Fibroblast of lung (primary cell): Measurements from ENCODE around the gene CREB3L1. TPM values are rescaled to one million over a fixed set of nuclear protein-coding genes. Genes with fewer than 3 reads are reported as not detected.

Source experiments
- DNase-seq, 2 donors: peaks; one replicate each; pipeline versions ENCODE4 v3.0.0 to v3.0.0-alpha.2; 2010; ENCODE audit warnings: low read depth in 2 of 2
- H2AFZ ChIP-seq: 2 replicates; pipeline ENCODE4 v1.5.1; 2012; ENCODE audit warnings: low read length, control low read depth, inconsistent platforms
- H3K27ac ChIP-seq: 2 replicates; pipeline ENCODE4 v1.5.1; 2011; ENCODE audit warnings: low read length, control low read depth; ENCODE audit not compliant: insufficient read depth
- H3K27me3 ChIP-seq: 2 replicates; pipeline ENCODE4 v1.5.1; 2011; ENCODE audit warnings: mild to moderate bottlenecking, low read length; ENCODE audit not compliant: control insufficient read depth, insufficient read depth
- H3K36me3 ChIP-seq: 2 replicates; pipeline ENCODE4 v1.5.1; 2011; ENCODE audit warnings: low read length; ENCODE audit not compliant: control insufficient read depth, insufficient read depth
- H3K4me1 ChIP-seq: 2 replicates; pipeline ENCODE4 v1.5.1; 2011; ENCODE audit warnings: low read length; ENCODE audit not compliant: control insufficient read depth, insufficient read depth; ENCODE audit errors: extremely low read depth
- H3K4me2 ChIP-seq: 2 replicates; pipeline ENCODE4 v1.5.1; 2011; ENCODE audit warnings: low read length, control low read depth; ENCODE audit not compliant: insufficient read depth; ENCODE audit errors: extremely low read depth
- H3K4me3 ChIP-seq, 4 experiments: fragments of 200-600 bp in 1 of 4; sonication (generic) in 1 of 4; replicated peaks in 1 of 4; 2 replicates each; pipeline ENCODE4 v1.5.1; 2011 to 2016; ENCODE audit warnings: low read length in 4 of 4, low read depth in 3 of 4, mild to moderate bottlenecking in 3 of 4, control low read depth in 2 of 4, inconsistent platforms in 1 of 4, mixed read lengths in 1 of 4; ENCODE audit not compliant: insufficient read depth in 1 of 4; ENCODE audit errors: control extremely low read depth in 1 of 4
- H3K79me2 ChIP-seq: 2 replicates; pipeline ENCODE4 v1.5.1; 2012; ENCODE audit warnings: mild to moderate bottlenecking, low read length, inconsistent platforms; ENCODE audit not compliant: control insufficient read depth, insufficient read depth
- H3K9ac ChIP-seq: 2 replicates; pipeline ENCODE4 v1.5.1; 2011; ENCODE audit warnings: mild to moderate bottlenecking, low read length, control low read depth; ENCODE audit not compliant: insufficient read depth
- H3K9me3 ChIP-seq: 2 replicates; pipeline ENCODE4 v1.5.1; 2012; ENCODE audit warnings: low read depth, low read length; ENCODE audit not compliant: control insufficient read depth, insufficient read depth
- H4K20me1 ChIP-seq: 2 replicates; pipeline ENCODE4 v1.5.1; 2011; ENCODE audit warnings: low read length; ENCODE audit not compliant: control insufficient read depth, insufficient read depth; ENCODE audit errors: extremely low read depth
- EZH2 ChIP-seq: IDR thresholded peaks from 2 replicates; pipeline ENCODE4 v1.5.1; 2012; ENCODE audit warnings: low read length, control low read depth, mild to moderate bottlenecking; ENCODE audit errors: missing control alignments
- polyA plus RNA-seq, 2 donors: library from polyadenylated mRNA; depleted of rRNA in 1 of 2; stranded (reverse) in 1 of 2; unstranded in 1 of 2; fragments of >200 nt; gene quantifications; 2 replicates each; pipeline ENCODE4 v1.2.1, GENCODE V29; 2011 to 2012; ENCODE audit warnings: missing spikeins in 1 of 2
- total RNA-seq: library from RNA; depleted of rRNA; stranded (reverse); fragments of >200 nt; gene quantifications from 2 replicates; pipeline ENCODE4 v1.2.1, GENCODE V29; 2014
- TF ChIP-seq, protein P1 (sequence below), 2 donors: IDR thresholded peaks in 1 of 2; conservative IDR thresholded peaks in 1 of 2; 1 replicate in 1 of 2; 2 replicates in 1 of 2; pipeline ENCODE4 v1.5.1; 2011 to 2012; ENCODE audit warnings: low read length in 2 of 2, control low read depth in 1 of 2, inconsistent platforms in 1 of 2, low read depth in 1 of 2, mild to moderate bottlenecking in 1 of 2

The CREB3L1 gene
- total and polyA plus RNA-seq, 2 donors (not counting 1 experiment from before 2014, with no cell fraction given), result 18.8 to 28.4 TPM

DNA sequence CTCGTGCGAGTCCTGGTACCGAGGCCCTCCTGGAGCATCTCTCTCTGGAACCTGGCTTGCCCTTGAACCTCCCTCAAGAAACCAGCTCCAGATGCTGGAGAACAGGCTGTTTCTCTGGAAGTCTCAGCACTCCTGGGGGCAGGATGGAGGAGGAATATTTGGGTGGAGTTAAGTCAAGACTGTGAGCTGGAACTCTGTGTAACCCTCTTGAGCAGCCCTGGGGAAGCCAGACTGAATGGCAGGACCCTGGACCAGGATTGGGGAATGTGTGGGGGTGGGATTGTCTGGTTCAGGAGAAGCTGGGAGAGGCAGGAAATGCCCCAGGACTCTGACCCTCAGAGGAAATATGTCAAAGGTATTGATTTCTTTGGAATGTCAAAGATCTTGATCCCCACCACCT is 7.7 kb downstream of the CREB3L1 start:
- peak in 1 of 2 donors; percentile 29 for DNase-seq
- no peaks in the 10 kb centered on the region for H3K9me3 ChIP-seq
- no peaks in the 10 kb centered on the region for H3K27me3 ChIP-seq
- H3K4me1 ChIP-seq, result peaks cover 31% of the 10 kb centered on the region
- H2AFZ ChIP-seq, result no peak overlapping the region
- H3K9ac ChIP-seq, result no peak overlapping the region
- H3K27ac ChIP-seq, result peak overlapping the region; percentile 36
- peak overlapping the region in 1 of 4 experiments; percentile 40 for H3K4me3 ChIP-seq
- TF ChIP-seq, protein P1, sequence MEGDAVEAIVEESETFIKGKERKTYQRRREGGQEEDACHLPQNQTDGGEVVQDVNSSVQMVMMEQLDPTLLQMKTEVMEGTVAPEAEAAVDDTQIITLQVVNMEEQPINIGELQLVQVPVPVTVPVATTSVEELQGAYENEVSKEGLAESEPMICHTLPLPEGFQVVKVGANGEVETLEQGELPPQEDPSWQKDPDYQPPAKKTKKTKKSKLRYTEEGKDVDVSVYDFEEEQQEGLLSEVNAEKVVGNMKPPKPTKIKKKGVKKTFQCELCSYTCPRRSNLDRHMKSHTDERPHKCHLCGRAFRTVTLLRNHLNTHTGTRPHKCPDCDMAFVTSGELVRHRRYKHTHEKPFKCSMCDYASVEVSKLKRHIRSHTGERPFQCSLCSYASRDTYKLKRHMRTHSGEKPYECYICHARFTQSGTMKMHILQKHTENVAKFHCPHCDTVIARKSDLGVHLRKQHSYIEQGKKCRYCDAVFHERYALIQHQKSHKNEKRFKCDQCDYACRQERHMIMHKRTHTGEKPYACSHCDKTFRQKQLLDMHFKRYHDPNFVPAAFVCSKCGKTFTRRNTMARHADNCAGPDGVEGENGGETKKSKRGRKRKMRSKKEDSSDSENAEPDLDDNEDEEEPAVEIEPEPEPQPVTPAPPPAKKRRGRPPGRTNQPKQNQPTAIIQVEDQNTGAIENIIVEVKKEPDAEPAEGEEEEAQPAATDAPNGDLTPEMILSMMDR (conservative IDR thresholded peaks at IDR 0.05 in 1 of 2, IDR thresholded peaks at IDR 0.05 in 1 of 2; ENCODE audit: low read depth in 1 of 2, low read length in 2 of 2), result no peak
- no peak for TF ChIP-seq EZH2
- H3K4me2 ChIP-seq, result peak overlapping the region; percentile 71
- H4K20me1 ChIP-seq, result no peaks in the 10 kb centered on the region
- H3K79me2 ChIP-seq, result peaks cover 82% of the 10 kb centered on the region
- H3K36me3 ChIP-seq, result peaks cover 2% of the 10 kb centered on the region

DNA sequence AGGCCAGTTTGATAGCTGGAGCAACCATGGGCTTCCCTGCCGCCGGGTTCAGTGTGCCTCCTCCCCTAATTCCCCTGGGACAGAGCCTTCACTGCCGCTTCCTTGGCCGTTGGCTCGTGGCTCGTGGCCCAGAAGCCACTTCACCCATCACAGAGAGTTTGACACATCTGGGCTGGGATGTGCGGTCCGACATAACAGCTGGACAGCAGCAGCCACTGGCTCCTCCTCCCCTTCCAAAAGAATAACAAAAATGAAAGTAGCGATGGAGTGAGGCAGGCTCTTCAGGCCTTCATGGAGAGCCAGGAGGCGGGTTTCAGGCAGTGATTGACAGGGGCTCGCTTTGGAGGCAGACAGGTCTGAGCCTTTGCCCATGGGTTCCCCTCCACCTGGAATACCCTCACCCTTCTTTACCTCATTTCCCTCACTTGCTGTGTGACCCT is 8.2 kb downstream of the CREB3L1 start:
- Histone ChIP-seq H3K4me3 (peak overlapping the region in 2 of 4 experiments; percentile 6 to 40), H3K9ac (no peak overlapping the region), H3K27ac (peak overlapping the region; percentile 36), H3K9me3 (no peaks in the 10 kb centered on the region), H4K20me1 (no peaks in the 10 kb centered on the region), H3K79me2 (peaks cover 78% of the 10 kb centered on the region), H3K4me2 (peak overlapping the region; percentile 71), H3K4me1 (peaks cover 33% of the 10 kb centered on the region), H3K36me3 (no peaks in the 10 kb centered on the region), H3K27me3 (no peaks in the 10 kb centered on the region), H2AFZ (no peak overlapping the region)
- TF ChIP-seq, protein P1 (conservative IDR thresholded peaks at IDR 0.05 in 1 of 2, IDR thresholded peaks at IDR 0.05 in 1 of 2; ENCODE audit: low read depth in 1 of 2, low read length in 2 of 2), result no peak
- no peak for TF ChIP-seq EZH2
- DNase-seq, result peak in 1 of 2 donors; percentile 93

DNA sequence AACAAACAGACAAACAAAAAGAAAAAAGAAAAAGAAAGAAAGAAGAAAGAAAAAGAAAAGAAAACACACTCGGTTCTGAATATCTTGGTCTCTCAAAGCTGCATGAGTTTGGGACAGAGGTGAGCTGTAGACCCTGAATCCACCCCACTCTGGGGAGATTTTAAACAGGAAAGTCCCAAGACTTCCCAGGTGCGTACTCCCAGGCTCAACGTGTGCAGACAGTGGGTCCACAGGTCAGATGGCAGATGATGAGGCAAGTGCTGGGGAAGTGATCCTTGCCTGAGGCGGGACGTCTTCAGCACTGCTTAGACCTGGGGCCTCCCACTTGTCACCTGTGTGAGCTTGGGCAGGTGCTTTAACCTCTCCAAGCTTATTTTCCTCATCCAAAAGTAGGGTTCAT is 9.3 kb downstream of the CREB3L1 start:
- H3K4me2 ChIP-seq, result no peak overlapping the region
- H3K9me3 ChIP-seq, result no peaks in the 10 kb centered on the region
- H3K9ac ChIP-seq, result no peak overlapping the region
- no peak overlapping the region for H3K4me3 ChIP-seq
- no peak overlapping the region for H2AFZ ChIP-seq
- H3K36me3 ChIP-seq, result no peaks in the 10 kb centered on the region
- no peaks in the 10 kb centered on the region for H4K20me1 ChIP-seq
- H3K79me2 ChIP-seq, result peaks cover 66% of the 10 kb centered on the region
- DNase-seq, result no peak
- H3K27me3 ChIP-seq, result no peaks in the 10 kb centered on the region
- no peak for TF ChIP-seq EZH2
- TF ChIP-seq, protein P1 (conservative IDR thresholded peaks at IDR 0.05 in 1 of 2, IDR thresholded peaks at IDR 0.05 in 1 of 2; ENCODE audit: low read depth in 1 of 2, low read length in 2 of 2), result no peak
- no peak overlapping the region for H3K27ac ChIP-seq
- H3K4me1 ChIP-seq, result peaks cover 33% of the 10 kb centered on the region
